BLaER1 treated with 17β-estradiol and CSF1 and Interleukin-3, amounts not matched to agents 10 nM and 100 nM (cell line): ENCODE measurements around the gene MAPK1.
"Not testable (repeated sequence)": the region's sequence is repeated elsewhere in the genome, so short reads cannot be mapped to it uniquely, and the experiment has no call there.

Experiments used
- H3K27ac ChIP-seq, 11 experiments: shearing (Covaris generic); formaldehyde crosslinking; 2 replicates each; pipeline ENCODE4 v1.8.1; 2022
- H3K27me3 ChIP-seq, 11 experiments: shearing (Covaris generic); formaldehyde crosslinking; 2 replicates each; pipeline ENCODE4 v1.8.1; 2022
- H3K36me3 ChIP-seq, 11 experiments: shearing (Covaris generic); formaldehyde crosslinking; 2 replicates each; pipeline ENCODE4 v1.8.1; 2022
- H3K4me1 ChIP-seq, 10 experiments: shearing (Covaris generic); formaldehyde crosslinking; 2 replicates each; pipeline ENCODE4 v1.8.1; 2022
- H3K4me2 ChIP-seq, 11 experiments: shearing (Covaris generic); formaldehyde crosslinking; 2 replicates each; pipeline ENCODE4 v1.8.1; 2022
- H3K4me3 ChIP-seq, 10 experiments: shearing (Covaris generic); formaldehyde crosslinking; 2 replicates each; pipeline ENCODE4 v1.8.1; 2022
- H3K9ac ChIP-seq, 11 experiments: shearing (Covaris generic); formaldehyde crosslinking; 2 replicates each; pipeline ENCODE4 v1.8.1; 2022
- H3K9me3 ChIP-seq, 11 experiments: shearing (Covaris generic); formaldehyde crosslinking; replicated peaks in 1 of 11; 2 replicates each; pipeline ENCODE4 v1.8.1; 2022
- H4K20me1 ChIP-seq, 11 experiments: shearing (Covaris generic); formaldehyde crosslinking; 2 replicates each; pipeline ENCODE4 v1.8.1; 2022
- Cebpa-rat ChIP-seq, 11 experiments: shearing (Covaris generic); IDR thresholded peaks; 2 replicates each; pipeline ENCODE4 v1.8.1; 2022

Gene MAPK1

DNA sequence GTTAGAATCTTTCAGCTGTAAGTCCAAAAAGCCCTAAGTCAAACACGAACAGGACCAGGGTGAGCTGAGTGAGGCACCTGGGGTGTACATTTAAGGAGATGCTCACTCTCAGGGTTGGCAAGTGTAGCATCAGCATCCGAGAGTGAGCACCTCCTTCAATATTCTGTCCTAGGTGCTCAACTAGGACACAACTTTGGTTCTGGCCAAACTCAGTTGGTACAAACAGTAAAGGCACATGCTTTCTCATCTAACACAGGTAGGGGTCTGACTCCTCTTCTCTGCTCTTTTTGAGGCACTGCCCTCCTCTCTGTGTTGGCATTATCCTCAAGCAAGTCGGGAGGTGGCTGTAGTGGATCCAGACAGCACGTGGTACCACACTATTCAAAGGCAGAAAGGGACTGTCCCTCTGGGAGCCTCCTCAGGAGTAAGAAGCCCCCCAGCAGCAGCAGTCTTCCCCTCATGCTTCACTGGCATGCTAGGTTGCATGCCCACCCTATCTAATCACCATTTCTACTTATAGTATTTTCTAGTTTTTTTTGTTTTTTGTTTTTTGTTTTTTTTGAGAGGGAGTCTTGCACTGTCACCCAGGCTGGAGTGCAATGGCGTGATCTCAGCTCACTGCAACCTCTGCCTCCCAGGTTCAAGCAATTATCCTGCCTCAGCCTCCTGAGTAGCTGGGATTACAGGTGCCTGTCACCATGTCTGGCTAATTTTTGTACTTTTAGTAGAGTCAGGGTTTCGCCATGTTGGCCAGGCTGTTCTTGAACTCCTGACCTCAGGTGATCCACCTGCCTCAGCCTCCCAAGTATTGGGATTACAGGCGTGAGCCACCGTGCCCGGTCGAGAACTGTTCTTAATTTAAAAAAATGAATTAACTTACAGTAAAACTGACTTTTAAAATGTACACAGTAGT lies 14.7 kb upstream of the MAPK1 start:
- no peak overlapping the region for H3K4me3 ChIP-seq
- H3K27ac ChIP-seq: no peak overlapping the region
- no peak overlapping the region for H3K9ac ChIP-seq
- H3K36me3 ChIP-seq: no peaks in the 10 kb centered on the region
- peaks cover 0 to 6% (median 0%) of the 10 kb centered on the region in 11 experiments; a peak in 2 of 22 replicates for H3K9me3 ChIP-seq
- no peaks in the 10 kb centered on the region for H4K20me1 ChIP-seq
- no peaks in the 10 kb centered on the region for H3K27me3 ChIP-seq
- H3K4me1 ChIP-seq: no peaks in the 10 kb centered on the region
- H3K4me2 ChIP-seq: no peak overlapping the region
- TF ChIP-seq Cebpa-rat (IDR thresholded peaks at IDR 0.05): no peak

DNA sequence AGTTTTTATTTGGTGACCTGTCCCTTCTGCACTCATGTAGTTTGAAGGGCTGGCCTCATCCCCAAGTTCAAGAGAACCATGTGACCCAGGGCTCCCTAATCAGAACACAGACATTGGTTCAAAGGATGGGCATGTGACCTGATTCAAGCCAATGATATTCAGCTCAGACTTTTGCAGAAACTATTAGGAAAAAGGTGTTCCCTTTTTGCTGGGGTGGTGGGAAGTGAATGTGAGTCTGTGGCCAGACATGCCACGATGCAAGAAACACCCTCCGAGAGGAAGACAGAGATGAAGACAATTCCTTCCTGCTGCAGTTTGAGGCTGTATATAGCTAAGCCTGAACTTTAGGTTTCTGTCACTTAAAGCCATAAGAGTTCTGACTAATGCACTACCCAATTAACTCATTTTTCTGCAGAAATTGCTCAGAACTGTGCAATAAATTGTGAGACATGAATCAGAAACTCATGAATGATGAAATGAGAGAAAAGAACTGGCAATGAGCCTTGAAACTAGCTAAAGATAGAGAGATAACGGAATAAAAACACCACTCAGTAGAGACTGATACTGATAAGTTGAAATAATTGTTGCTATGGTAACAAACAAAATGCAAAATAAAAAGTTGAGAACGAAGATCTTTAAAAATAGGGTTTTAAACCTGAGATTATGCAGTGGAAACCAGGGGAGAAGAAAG lies 9.2 kb upstream of the MAPK1 start:
- Histone ChIP-seq H3K9ac (no peak overlapping the region), H3K4me1 (peaks cover 0 to 9% (median 7%) of the 10 kb centered on the region in 10 experiments; a peak in 13 of 20 replicates), H3K4me2 (peak overlapping the region in 9 of 11 experiments; percentile 2 to 61 (median 24); a peak in 12 of 22 replicates), H4K20me1 (no peaks in the 10 kb centered on the region), H3K4me3 (no peak overlapping the region), H3K27me3 (no peaks in the 10 kb centered on the region), H3K36me3 (no peaks in the 10 kb centered on the region), H3K9me3 (no peaks in the 10 kb centered on the region), H3K27ac (peak overlapping the region in 2 of 11 experiments; percentile 5 to 6; a peak in 1 of 22 replicates)
- TF ChIP-seq Cebpa-rat (IDR thresholded peaks at IDR 0.05): no peak

DNA sequence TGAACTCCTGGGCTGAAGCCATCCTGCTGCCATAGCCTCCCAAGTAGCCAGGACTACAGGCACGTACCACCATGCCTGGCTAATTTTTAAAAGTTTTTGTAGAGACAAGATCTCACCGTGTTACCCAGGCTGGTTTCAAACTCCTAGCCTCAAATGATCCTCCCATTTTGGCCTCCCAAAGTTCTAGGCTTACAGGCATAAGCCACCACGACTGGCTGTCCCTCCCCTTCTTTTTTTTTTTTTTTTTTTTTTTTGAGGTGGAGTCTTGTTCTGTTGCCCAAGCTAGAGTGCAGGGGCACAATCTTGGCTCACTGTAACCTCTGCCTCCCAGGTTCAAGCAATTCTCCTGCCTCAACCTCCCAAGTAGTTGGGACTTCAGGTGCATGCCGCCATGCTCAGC lies 7.5 kb upstream of the MAPK1 start:
- not testable (repeated sequence) for H3K27ac ChIP-seq, H3K4me2 ChIP-seq, H3K4me1 ChIP-seq, H3K4me3 ChIP-seq, H4K20me1 ChIP-seq, H3K27me3 ChIP-seq, H3K9ac ChIP-seq, H3K36me3 ChIP-seq, H3K9me3 ChIP-seq

DNA sequence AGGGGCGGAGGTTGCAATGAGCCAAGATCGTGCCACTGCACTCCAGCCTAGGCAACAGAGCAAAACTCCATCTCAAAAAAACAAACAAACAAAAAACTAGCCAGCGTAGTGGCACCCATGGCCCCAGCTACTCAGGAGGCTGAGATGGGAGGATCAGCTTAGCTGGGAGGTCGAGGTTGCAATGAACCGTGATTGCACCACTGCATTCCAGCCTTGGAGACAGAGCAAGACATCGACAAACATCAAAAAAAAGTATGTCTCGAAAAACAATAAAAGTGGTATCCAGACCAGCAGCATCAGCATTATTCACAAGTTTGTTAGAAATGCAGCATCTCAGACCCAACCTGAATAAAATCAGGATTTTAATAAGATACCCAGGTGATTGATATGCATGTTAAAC lies 6.2 kb upstream of the MAPK1 start:
- Histone ChIP-seq H3K9me3 (no peaks in the 10 kb centered on the region), H4K20me1 (no peaks in the 10 kb centered on the region), H3K9ac (no peak overlapping the region), H3K4me2 (no peak overlapping the region), H3K36me3 (no peaks in the 10 kb centered on the region), H3K4me3 (no peak overlapping the region), H3K27me3 (no peaks in the 10 kb centered on the region), H3K27ac (no peak overlapping the region), H3K4me1 (peaks cover 5 to 17% (median 13%) of the 10 kb centered on the region in 10 experiments; a peak in 19 of 20 replicates)
- TF ChIP-seq Cebpa-rat (IDR thresholded peaks at IDR 0.05): no peak

DNA sequence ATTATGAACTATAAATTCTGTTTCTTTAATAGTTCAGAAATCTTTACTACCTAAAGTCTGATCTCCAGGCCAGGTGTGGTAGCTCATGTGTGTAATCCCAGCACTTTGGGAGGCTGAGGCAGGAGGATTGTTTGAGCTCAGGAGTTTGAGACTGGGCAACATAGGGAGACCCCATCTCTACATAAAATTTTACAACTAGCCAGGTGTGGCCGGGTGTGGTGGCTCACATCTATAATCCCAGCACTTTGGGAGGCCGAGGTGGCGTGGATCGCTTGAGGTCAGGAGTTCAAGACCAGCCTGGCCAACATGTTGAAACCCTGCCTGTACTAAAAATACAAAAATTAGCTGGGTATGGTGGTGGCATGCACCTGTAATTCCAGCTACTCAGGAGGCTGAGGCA lies 5.3 kb upstream of the MAPK1 start:
- H3K9ac ChIP-seq, H3K27ac ChIP-seq, H4K20me1 ChIP-seq, H3K4me2 ChIP-seq, H3K27me3 ChIP-seq, H3K9me3 ChIP-seq, H3K4me3 ChIP-seq, H3K36me3 ChIP-seq: not testable (repeated sequence)
- H3K4me1 ChIP-seq: peaks cover 14 to 25% (median 19%) of the 10 kb centered on the region in 10 experiments

DNA sequence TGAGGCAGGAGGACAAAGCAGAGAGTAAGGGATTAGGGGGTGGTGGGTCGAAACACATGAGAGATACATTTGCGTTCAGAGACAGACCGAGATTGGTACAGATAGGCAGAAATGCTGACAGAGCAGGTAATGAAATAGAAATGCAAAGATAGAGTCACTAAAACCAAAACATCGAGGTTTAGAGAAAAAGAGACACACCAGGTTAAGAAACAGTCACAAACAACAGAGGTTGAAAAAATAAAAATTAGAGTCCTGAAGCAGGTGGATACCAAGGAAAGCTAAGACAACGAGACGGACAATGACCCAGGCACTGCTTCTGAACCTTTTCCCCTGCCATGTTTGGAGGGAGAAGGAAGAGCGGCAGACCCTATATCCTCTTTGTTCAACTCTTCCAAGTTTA lies 1.2 kb upstream of the MAPK1 start:
- Histone ChIP-seq H3K4me3 (peak overlapping the region in 8 of 10 experiments; percentile 81 to 100 (median 96); a peak in 11 of 20 replicates), H3K27me3 (no peaks in the 10 kb centered on the region), H3K27ac (peak overlapping the region in 6 of 11 experiments; percentile 91 to 96 (median 94); a peak in 10 of 22 replicates), H3K4me1 (peaks cover 30 to 40% (median 37%) of the 10 kb centered on the region in 10 experiments), H3K9ac (peak overlapping the region in 3 of 11 experiments; percentile 93 to 99 (median 94); a peak in 4 of 22 replicates), H4K20me1 (peaks cover 30 to 37% (median 35%) of the 10 kb centered on the region in 11 experiments; a peak in 21 of 22 replicates), H3K4me2 (peak overlapping the region; percentile 75 to 88 (median 81)), H3K9me3 (no peaks in the 10 kb centered on the region), H3K36me3 (peaks cover 0 to 7% (median under 1%) of the 10 kb centered on the region in 11 experiments; a peak in 2 of 22 replicates)
- no peak for TF ChIP-seq Cebpa-rat (IDR thresholded peaks at IDR 0.05)

DNA sequence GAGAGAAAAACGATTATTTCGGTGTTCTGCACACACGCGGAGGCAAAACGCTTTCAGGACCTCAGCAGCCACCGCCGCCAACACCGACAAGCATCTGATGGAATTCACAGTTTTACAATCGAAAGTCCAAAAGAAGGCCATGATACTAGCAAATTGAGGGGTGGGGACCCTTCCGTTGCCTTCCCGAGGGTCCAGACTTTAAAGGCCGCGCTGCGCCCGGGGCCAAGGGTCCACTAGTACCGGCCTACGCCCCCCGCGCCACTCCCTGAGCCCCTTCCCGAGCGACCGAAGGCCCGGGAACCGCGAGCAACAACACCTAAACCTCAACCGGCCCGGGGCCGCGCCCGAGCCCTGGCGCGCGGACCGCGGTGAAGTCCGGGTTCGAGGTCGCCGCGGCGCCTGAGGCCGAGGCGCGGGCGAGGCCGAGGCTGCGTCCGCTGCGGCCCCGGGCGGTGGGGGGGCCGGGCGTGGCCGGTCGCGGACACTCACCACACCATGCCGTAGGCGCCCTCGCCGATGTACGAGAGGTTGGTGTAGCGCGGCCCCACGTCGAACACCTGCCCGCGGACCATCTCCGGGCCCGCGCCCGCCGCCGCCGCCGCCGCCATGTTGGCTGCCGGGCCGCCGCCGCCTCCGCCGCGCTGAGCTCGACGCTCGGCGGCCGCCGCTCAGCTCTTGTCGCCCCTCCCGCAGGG lies 465 bp downstream of the MAPK1 start:
- H3K36me3 ChIP-seq: peaks cover 0 to 10% (median 3%) of the 10 kb centered on the region in 11 experiments; a peak in 2 of 22 replicates
- no peaks in the 10 kb centered on the region for H3K9me3 ChIP-seq
- H4K20me1 ChIP-seq: peaks cover 47 to 54% (median 52%) of the 10 kb centered on the region in 11 experiments; a peak in 21 of 22 replicates
- no peaks in the 10 kb centered on the region for H3K27me3 ChIP-seq
- peak overlapping the region; percentile 81 to 100 (median 97) for H3K4me3 ChIP-seq
- peak overlapping the region; percentile 90 to 96 (median 93) for H3K27ac ChIP-seq
- no peak for TF ChIP-seq Cebpa-rat (IDR thresholded peaks at IDR 0.05)
- H3K4me2 ChIP-seq: peak overlapping the region; percentile 85 to 96 (median 90)
- peak overlapping the region; percentile 90 to 99 (median 94) for H3K9ac ChIP-seq
- H3K4me1 ChIP-seq: peaks cover 40 to 57% (median 53%) of the 10 kb centered on the region in 10 experiments

DNA sequence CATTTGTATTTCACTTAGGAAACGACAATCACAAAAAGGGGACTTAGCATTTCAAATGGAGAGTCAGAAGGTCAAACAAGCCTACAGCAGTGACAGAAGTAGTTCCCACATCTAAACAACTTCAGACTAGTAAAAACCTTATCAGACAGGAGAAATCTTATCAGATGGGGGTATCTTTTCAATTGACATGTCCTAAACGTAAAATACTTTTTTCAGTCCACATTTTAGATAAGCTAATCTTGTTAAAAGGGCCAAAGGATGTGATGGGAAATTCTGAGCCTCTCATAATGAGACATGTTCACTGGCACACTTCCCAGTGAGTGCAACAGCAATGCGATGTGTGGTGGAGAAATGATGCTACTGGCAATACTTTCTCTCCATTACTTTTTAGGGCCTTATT lies 2.4 kb downstream of the MAPK1 start:
- Histone ChIP-seq H4K20me1 (peaks cover 66 to 73% (median 71%) of the 10 kb centered on the region in 11 experiments), H3K4me2 (peak overlapping the region; percentile 85 to 96 (median 90)), H3K4me1 (peaks cover 59 to 76% (median 72%) of the 10 kb centered on the region in 10 experiments), H3K9me3 (no peaks in the 10 kb centered on the region), H3K27me3 (no peaks in the 10 kb centered on the region), H3K27ac (no peak overlapping the region), H3K4me3 (peak overlapping the region; percentile 81 to 100 (median 97); a peak in 17 of 20 replicates), H3K9ac (peak overlapping the region in 10 of 11 experiments; percentile 36 to 99 (median 94); a peak in 14 of 22 replicates), H3K36me3 (peaks cover 0 to 12% (median 3%) of the 10 kb centered on the region in 11 experiments; a peak in 2 of 22 replicates)
- TF ChIP-seq Cebpa-rat (IDR thresholded peaks at IDR 0.05): no peak
